ENCODE data around the gene SLC48A1. TPM values are rescaled to one million over a fixed set of nuclear protein-coding genes. Genes with fewer than 3 reads are reported as not detected.
A peak's percentile ranks its signal among the peaks of the same experiment; 100 is the strongest.
"Not testable (repeated sequence)": the region's sequence is repeated elsewhere in the genome, so short reads cannot be mapped to it uniquely, and the experiment has no call there.

SLC48A1 gene
- total RNA-seq, 1 donor from 2014 or later = 19.8 TPM

GRCh38 chr12:47794679-47795078 is 21.6 kb downstream of the SLC48A1 start:
- ATAC-seq = no peak

GRCh38 chr12:47795121-47795813 is 22.2 kb downstream of the SLC48A1 start:
- ATAC-seq = no peak

GRCh38 chr12:47795814-47796411 is 22.9 kb downstream of the SLC48A1 start:
- no peak for ATAC-seq

GRCh38 chr12:47797441-47797840 is 24.4 kb downstream of the SLC48A1 start:
- peak; percentile 12 for ATAC-seq

- ATAC-seq = no peak
These were observed 25.4 kb downstream of the SLC48A1 start for GRCh38 chr12:47798382-47798948.

- ATAC-seq = no peak
These were observed 26.4 kb downstream of the SLC48A1 start for GRCh38 chr12:47799357-47799955.

GRCh38 chr12:47800582-47800981 is 27.5 kb downstream of the SLC48A1 start:
- ATAC-seq = no peak

GRCh38 chr12:47801170-47801903 is 28.3 kb downstream of the SLC48A1 start:
- ATAC-seq = peak; percentile 27

GRCh38 chr12:47801904-47802246 is 28.8 kb downstream of the SLC48A1 start:
- no peak for ATAC-seq

- no peak for ATAC-seq
These were observed 29.3 kb downstream of the SLC48A1 start for GRCh38 chr12:47802312-47802711.

GRCh38 chr12:47803191-47803875 is 30.3 kb downstream of the SLC48A1 start:
- no peak for ATAC-seq

GRCh38 chr12:47804171-47804570 is 31.1 kb downstream of the SLC48A1 start:
- ATAC-seq = no peak

GRCh38 chr12:47805417-47805816 is 32.4 kb downstream of the SLC48A1 start:
- ATAC-seq = no peak

GRCh38 chr12:47807338-47807737 is 34.3 kb downstream of the SLC48A1 start:
- ATAC-seq = no peak

GRCh38 chr12:47808050-47808449 is 35.0 kb downstream of the SLC48A1 start:
- peak; percentile 9 for ATAC-seq

GRCh38 chr12:47808574-47809365 is 35.7 kb downstream of the SLC48A1 start:
- ATAC-seq = no peak

- not testable (repeated sequence) for ATAC-seq
These were observed 36.5 kb downstream of the SLC48A1 start for GRCh38 chr12:47809518-47809917.

GRCh38 chr12:47811072-47811396 is 38.0 kb downstream of the SLC48A1 start:
- ATAC-seq = no peak

- peak; percentile 3 for ATAC-seq
These were observed 38.8 kb downstream of the SLC48A1 start for GRCh38 chr12:47811581-47812484.

GRCh38 chr12:47812797-47813510 is 39.9 kb downstream of the SLC48A1 start:
- peak; percentile 78 for ATAC-seq

Data from esophagus mucosa (tissue), 1 donor.